Measurements from ENCODE around the gene MRPL20.
"Not testable (repeated sequence)": the region's sequence is repeated elsewhere in the genome, so short reads cannot be mapped to it uniquely, and the experiment has no call there.

The MRPL20 gene

DNA sequence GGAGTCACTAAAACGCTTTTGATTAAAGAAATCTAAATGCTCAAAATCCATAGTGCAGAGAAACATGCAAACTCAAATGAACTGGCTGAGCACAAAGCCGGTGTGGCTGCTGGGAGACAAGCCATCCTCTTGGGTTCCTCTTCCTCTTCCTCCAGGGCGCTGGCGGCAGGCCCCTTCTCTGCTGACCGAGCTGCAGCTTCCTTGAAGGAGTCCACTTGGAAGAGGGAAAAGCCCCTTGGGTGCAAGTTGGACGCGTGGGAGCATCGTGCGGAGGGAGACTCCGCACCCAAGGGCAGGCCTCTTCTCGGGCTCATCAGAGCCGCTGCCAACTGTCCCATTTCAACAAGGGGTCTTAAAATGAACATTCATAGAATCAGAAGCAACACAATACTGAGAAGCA, 15.9 kb downstream of the MRPL20 start:
- H3K9me3 ChIP-seq (ENCODE audit: control insufficient read depth, insufficient read depth, low read length) = no peaks in the 10 kb centered on the region
- H3K36me3 ChIP-seq (ENCODE audit: control insufficient read depth, insufficient read depth, low read length) = peaks cover 94% of the 10 kb centered on the region
- no peak overlapping the region for H3K4me3 ChIP-seq (ENCODE audit: low read depth, low read length)
- no peak overlapping the region for H3K9ac ChIP-seq (ENCODE audit: low read depth, low read length)
- no peaks in the 10 kb centered on the region for H3K27me3 ChIP-seq (ENCODE audit: control insufficient read depth, insufficient read depth, low read length)
- H3K27ac ChIP-seq (ENCODE audit: low read depth, low read length) = no peak overlapping the region
- no peaks in the 10 kb centered on the region for H3K4me1 ChIP-seq (ENCODE audit: control insufficient read depth, insufficient read depth, low read length)

DNA sequence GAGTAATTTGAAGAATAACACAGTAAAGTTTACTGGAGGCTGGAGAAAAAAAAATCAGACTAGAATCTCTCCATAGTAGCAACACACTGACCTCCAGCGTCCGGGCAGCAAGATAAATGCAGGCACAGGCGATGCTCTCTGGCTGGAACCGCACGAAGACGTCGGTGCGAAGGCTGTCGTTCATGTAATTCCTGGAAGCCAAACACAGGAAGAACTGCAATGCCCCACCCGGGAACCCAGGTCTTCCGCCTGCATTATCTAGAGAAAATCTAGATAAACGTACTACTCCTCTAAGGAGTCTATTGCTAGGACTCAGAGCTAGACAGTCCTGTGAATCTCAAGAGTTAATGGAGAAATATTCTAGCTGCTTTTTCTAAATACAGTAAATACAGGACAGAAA, 16.4 kb downstream of the MRPL20 start:
- Histone ChIP-seq H3K27me3 (ENCODE audit: control insufficient read depth, insufficient read depth, low read length) (no peaks in the 10 kb centered on the region), H3K36me3 (ENCODE audit: control insufficient read depth, insufficient read depth, low read length) (peaks cover 96% of the 10 kb centered on the region), H3K9ac (ENCODE audit: low read depth, low read length) (no peak overlapping the region)

GRCh38 chr1:1388078-1388472, 19.0 kb downstream of the MRPL20 start:
- no peaks in the 10 kb centered on the region for H3K27me3 ChIP-seq (ENCODE audit: control insufficient read depth, insufficient read depth, low read length)
- no peak overlapping the region for H3K9ac ChIP-seq (ENCODE audit: low read depth, low read length)
- H3K9me3 ChIP-seq (ENCODE audit: control insufficient read depth, insufficient read depth, low read length) = no peaks in the 10 kb centered on the region
- no peaks in the 10 kb centered on the region for H3K4me1 ChIP-seq (ENCODE audit: control insufficient read depth, insufficient read depth, low read length)
- H3K36me3 ChIP-seq (ENCODE audit: control insufficient read depth, insufficient read depth, low read length) = peaks cover 77% of the 10 kb centered on the region
- no peak overlapping the region for H3K4me3 ChIP-seq (ENCODE audit: low read depth, low read length)
- no peak overlapping the region for H3K27ac ChIP-seq (ENCODE audit: low read depth, low read length)

More for the DNA sequence above, 16.4 kb downstream of the MRPL20 start:
- H3K27ac ChIP-seq (ENCODE audit: low read depth, low read length) = no peak overlapping the region
- H3K4me1 ChIP-seq (ENCODE audit: control insufficient read depth, insufficient read depth, low read length) = no peaks in the 10 kb centered on the region
- H3K9me3 ChIP-seq (ENCODE audit: control insufficient read depth, insufficient read depth, low read length) = no peaks in the 10 kb centered on the region
- H3K4me3 ChIP-seq (ENCODE audit: low read depth, low read length) = no peak overlapping the region

- Histone ChIP-seq H3K4me1 (ENCODE audit: control insufficient read depth, insufficient read depth, low read length) (no peaks in the 10 kb centered on the region), H3K9ac (ENCODE audit: low read depth, low read length) (no peak overlapping the region), H3K36me3 (ENCODE audit: control insufficient read depth, insufficient read depth, low read length) (peaks cover 71% of the 10 kb centered on the region), H3K27me3 (ENCODE audit: control insufficient read depth, insufficient read depth, low read length) (no peaks in the 10 kb centered on the region), H3K4me3 (ENCODE audit: low read depth, low read length) (no peak overlapping the region), H3K9me3 (ENCODE audit: control insufficient read depth, insufficient read depth, low read length) (no peaks in the 10 kb centered on the region), H3K27ac (ENCODE audit: low read depth, low read length) (no peak overlapping the region)
These were observed 19.7 kb downstream of the MRPL20 start for GRCh38 chr1:1387098-1388077.

GRCh38 chr1:1385931-1386330, 21.2 kb downstream of the MRPL20 start:
- Histone ChIP-seq H3K4me1 (ENCODE audit: control insufficient read depth, insufficient read depth, low read length) (no peaks in the 10 kb centered on the region), H3K36me3 (ENCODE audit: control insufficient read depth, insufficient read depth, low read length) (peaks cover 56% of the 10 kb centered on the region), H3K9me3 (ENCODE audit: control insufficient read depth, insufficient read depth, low read length) (no peaks in the 10 kb centered on the region)

GRCh38 chr1:1385339-1385738, 21.8 kb downstream of the MRPL20 start:
- peaks cover 50% of the 10 kb centered on the region for H3K36me3 ChIP-seq (ENCODE audit: control insufficient read depth, insufficient read depth, low read length)
- H3K27me3 ChIP-seq (ENCODE audit: control insufficient read depth, insufficient read depth, low read length); H3K9ac ChIP-seq (ENCODE audit: low read depth, low read length); H3K4me3 ChIP-seq (ENCODE audit: low read depth, low read length); H3K9me3 ChIP-seq (ENCODE audit: control insufficient read depth, insufficient read depth, low read length); H3K4me1 ChIP-seq (ENCODE audit: control insufficient read depth, insufficient read depth, low read length); H3K27ac ChIP-seq (ENCODE audit: low read depth, low read length): not testable (repeated sequence)

More at GRCh38 chr1:1385931-1386330, 21.2 kb downstream of the MRPL20 start:
- no peak overlapping the region for H3K4me3 ChIP-seq (ENCODE audit: low read depth, low read length)
- H3K27me3 ChIP-seq (ENCODE audit: control insufficient read depth, insufficient read depth, low read length) = no peaks in the 10 kb centered on the region
- H3K9ac ChIP-seq (ENCODE audit: low read depth, low read length) = no peak overlapping the region
- H3K27ac ChIP-seq (ENCODE audit: low read depth, low read length) = no peak overlapping the region

DNA sequence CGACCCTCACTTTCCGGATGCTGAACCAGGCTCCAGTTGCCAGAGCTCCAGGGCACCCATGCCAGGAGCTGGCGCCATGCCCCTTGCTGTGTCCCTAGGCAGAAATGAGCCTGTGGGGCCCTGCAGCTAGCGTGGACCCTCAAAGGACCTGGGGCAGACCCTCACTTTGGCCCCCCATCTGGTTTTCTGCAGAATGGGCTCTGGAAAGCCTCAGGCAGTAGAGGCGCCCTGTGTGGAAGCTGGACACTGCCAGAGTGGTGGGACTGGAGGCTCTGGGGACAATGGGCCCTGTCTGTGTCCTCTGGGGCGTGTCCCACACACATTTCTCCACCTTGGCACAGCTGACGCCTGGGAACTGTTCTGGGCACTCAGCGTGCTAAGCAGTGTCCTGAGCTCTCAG, 25.8 kb downstream of the MRPL20 start:
- no peaks in the 10 kb centered on the region for H3K4me1 ChIP-seq (ENCODE audit: control insufficient read depth, insufficient read depth, low read length)
- H3K4me3 ChIP-seq (ENCODE audit: low read depth, low read length) = no peak overlapping the region
- H3K27me3 ChIP-seq (ENCODE audit: control insufficient read depth, insufficient read depth, low read length) = no peaks in the 10 kb centered on the region
- H3K9me3 ChIP-seq (ENCODE audit: control insufficient read depth, insufficient read depth, low read length) = no peaks in the 10 kb centered on the region
- H3K9ac ChIP-seq (ENCODE audit: low read depth, low read length) = no peak overlapping the region
- no peak overlapping the region for H3K27ac ChIP-seq (ENCODE audit: low read depth, low read length)
- H3K36me3 ChIP-seq (ENCODE audit: control insufficient read depth, insufficient read depth, low read length) = peaks cover 11% of the 10 kb centered on the region

- H3K36me3 ChIP-seq (ENCODE audit: control insufficient read depth, insufficient read depth, low read length) = peaks cover 7% of the 10 kb centered on the region
- no peak overlapping the region for H3K27ac ChIP-seq (ENCODE audit: low read depth, low read length)
- H3K4me1 ChIP-seq (ENCODE audit: control insufficient read depth, insufficient read depth, low read length) = no peaks in the 10 kb centered on the region
- H3K4me3 ChIP-seq (ENCODE audit: low read depth, low read length) = no peak overlapping the region
- H3K9ac ChIP-seq (ENCODE audit: low read depth, low read length) = no peak overlapping the region
- H3K27me3 ChIP-seq (ENCODE audit: control insufficient read depth, insufficient read depth, low read length) = no peaks in the 10 kb centered on the region
- H3K9me3 ChIP-seq (ENCODE audit: control insufficient read depth, insufficient read depth, low read length) = no peaks in the 10 kb centered on the region
These were observed 26.2 kb downstream of the MRPL20 start for GRCh38 chr1:1380860-1381259.

GRCh38 chr1:1377540-1378205, 29.4 kb downstream of the MRPL20 start:
- no peak overlapping the region for H3K27ac ChIP-seq (ENCODE audit: low read depth, low read length)
- H3K4me3 ChIP-seq (ENCODE audit: low read depth, low read length) = no peak overlapping the region
- no peaks in the 10 kb centered on the region for H3K9me3 ChIP-seq (ENCODE audit: control insufficient read depth, insufficient read depth, low read length)
- no peaks in the 10 kb centered on the region for H3K27me3 ChIP-seq (ENCODE audit: control insufficient read depth, insufficient read depth, low read length)
- H3K4me1 ChIP-seq (ENCODE audit: control insufficient read depth, insufficient read depth, low read length) = 0 out of 2 replicates have a peak, but pooled peaks cover 6% of the 10 kb centered on the region
- H3K36me3 ChIP-seq (ENCODE audit: control insufficient read depth, insufficient read depth, low read length) = peaks cover 10% of the 10 kb centered on the region
- H3K9ac ChIP-seq (ENCODE audit: low read depth, low read length) = no peak overlapping the region

DNA sequence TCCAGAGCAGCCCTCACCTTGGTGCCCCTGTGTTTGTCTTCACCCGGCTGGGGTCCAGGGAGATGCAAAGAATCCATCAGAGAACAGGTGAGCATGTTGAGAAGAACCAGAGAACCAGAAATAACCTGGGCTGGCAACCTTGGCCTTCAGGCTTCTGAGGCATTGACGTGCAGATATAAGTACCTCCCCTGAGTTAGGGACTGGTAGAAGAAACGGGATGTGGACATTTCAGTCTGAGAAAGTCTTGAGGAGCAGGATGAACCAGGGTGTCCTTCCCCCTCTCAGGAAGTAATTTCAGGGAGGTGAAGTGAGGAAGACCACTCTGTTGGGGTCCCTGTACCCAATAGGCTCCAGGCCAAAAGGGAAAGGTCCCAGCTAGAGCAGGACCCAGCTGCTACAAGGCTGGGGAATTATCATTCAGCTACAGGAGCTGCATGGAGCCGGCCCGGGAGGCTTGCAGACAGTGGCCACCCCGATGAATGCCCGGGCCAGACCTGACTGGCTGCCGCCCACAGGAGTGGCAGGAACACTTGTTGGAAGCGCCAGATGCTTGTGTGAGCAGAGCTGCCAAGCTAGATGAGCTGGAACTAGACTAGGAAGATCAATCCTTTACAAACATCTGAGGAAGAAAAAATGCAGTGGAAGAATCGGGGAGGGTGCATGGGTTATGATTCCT, 30.4 kb downstream of the MRPL20 start:
- Histone ChIP-seq H3K27me3 (ENCODE audit: control insufficient read depth, insufficient read depth, low read length) (no peaks in the 10 kb centered on the region), H3K4me3 (ENCODE audit: low read depth, low read length) (no peak overlapping the region), H3K4me1 (ENCODE audit: control insufficient read depth, insufficient read depth, low read length) (0 out of 2 replicates have a peak, but pooled peaks cover 6% of the 10 kb centered on the region), H3K36me3 (ENCODE audit: control insufficient read depth, insufficient read depth, low read length) (peaks cover 10% of the 10 kb centered on the region), H3K9me3 (ENCODE audit: control insufficient read depth, insufficient read depth, low read length) (no peaks in the 10 kb centered on the region), H3K9ac (ENCODE audit: low read depth, low read length) (no peak overlapping the region), H3K27ac (ENCODE audit: low read depth, low read length) (peak overlapping the region; percentile 85)
